Endothelial cell of umbilical vein (primary cell): Measurements from ENCODE around the gene NLN. TPM values are rescaled to one million over a fixed set of nuclear protein-coding genes. Genes with fewer than 3 reads are reported as not detected.

ENCODE experiments used
- BruUV-seq: library from RNA; stranded (reverse); fragments of 400-500 nt; replicated peaks from 2 replicates; lab custom pipeline; 2021; lab: Mats Ljungman, UMichigan
- CTCF ChIA-PET: fragments of 300-600, 350-600 bp; sonication (Branson Sonifier 250); formaldehyde crosslinking; loops from one replicate; lab custom pipeline; 2021; ENCODE audit warnings: antibody characterized with exemption, inconsistent platforms; lab: Charles Lee
- POLR2A ChIA-PET: fragments of 300-600, 350-600 bp; sonication (Branson Sonifier 250); formaldehyde crosslinking; loops from one replicate; lab custom pipeline; 2021; ENCODE audit warnings: antibody characterized with exemption, inconsistent platforms; lab: Charles Lee
- DNase-seq: peaks from one replicate; pipeline ENCODE4 v3.0.0-alpha.2; 2011; ENCODE audit warnings: low read depth, low spot score
- FAIRE-seq: peaks from 2 replicates; lab custom pipeline; 2011; peaks lifted over from hg19 to GRCh38; lab: Jason Lieb, UNC
- H2AFZ ChIP-seq: 2 replicates; pipeline ENCODE4 v1.6.0; 2012; ENCODE audit warnings: low read depth, low read length, control low read depth, inconsistent platforms
- H3K27ac ChIP-seq: 2 replicates; pipeline ENCODE4 v1.5.1; 2011; ENCODE audit warnings: low read depth, mild to moderate bottlenecking, control low read depth, low read length, moderate library complexity; ENCODE audit not compliant: insufficient read depth
- H3K27me3 ChIP-seq, 2 experiments: 2 replicates each; pipeline versions ENCODE4 v1.6.0 to v1.6.1; 2011; ENCODE audit warnings: low read length in 2 of 2, mixed read lengths in 1 of 2; ENCODE audit not compliant: control insufficient read depth in 2 of 2, insufficient read depth in 2 of 2
- H3K36me3 ChIP-seq, 2 experiments: 2 replicates in 1 of 2; 3 replicates in 1 of 2; pipeline ENCODE4 v1.5.1; 2011; ENCODE audit warnings: low read length in 2 of 2, mild to moderate bottlenecking in 1 of 2, moderate library complexity in 1 of 2; ENCODE audit not compliant: control insufficient read depth in 2 of 2, insufficient read depth in 2 of 2; ENCODE audit errors: extremely low read depth in 1 of 2
- H3K4me1 ChIP-seq: 3 replicates; pipeline ENCODE4 v1.5.1; 2011; ENCODE audit warnings: mild to moderate bottlenecking, low read length; ENCODE audit not compliant: control insufficient read depth, insufficient read depth; ENCODE audit errors: extremely low read depth
- H3K4me2 ChIP-seq: 2 replicates; pipeline ENCODE4 v1.6.1; 2011; ENCODE audit warnings: low read length, control low read depth, mixed read lengths; ENCODE audit not compliant: insufficient read depth
- H3K4me3 ChIP-seq, 3 experiments: fragments of 200-600 bp in 1 of 3; sonication (generic), shearing (Covaris generic) in 1 of 3; replicated peaks in 1 of 3; 2 replicates each; pipeline ENCODE4 v1.5.1; 2011 to 2016; ENCODE audit warnings: control low read depth in 3 of 3, low read length in 3 of 3, mild to moderate bottlenecking in 2 of 3, inconsistent platforms in 1 of 3, low read depth in 1 of 3, moderate library complexity in 1 of 3; ENCODE audit not compliant: insufficient read depth in 1 of 3
- H3K79me2 ChIP-seq: 2 replicates; pipeline ENCODE4 v1.6.0; 2012; ENCODE audit warnings: low read length, inconsistent platforms; ENCODE audit not compliant: control insufficient read depth, insufficient read depth
- H3K9ac ChIP-seq: replicated peaks from 2 replicates; pipeline ENCODE3; 2011; ENCODE audit warnings: low read length, control low read depth; ENCODE audit not compliant: insufficient read depth; ENCODE audit errors: extremely low read depth
- H3K9me1 ChIP-seq: replicated peaks from 3 replicates; pipeline ENCODE4 v1.6.0; 2011; ENCODE audit warnings: mild to moderate bottlenecking, low read length; ENCODE audit not compliant: control insufficient read depth, insufficient read depth; ENCODE audit errors: extremely low read depth
- H3K9me3 ChIP-seq: replicated peaks from 2 replicates; pipeline ENCODE4 v1.5.1; 2012; ENCODE audit warnings: low read length, inconsistent platforms; ENCODE audit not compliant: control insufficient read depth, insufficient read depth
- H4K20me1 ChIP-seq: replicated peaks from 2 replicates; pipeline ENCODE3; 2011; ENCODE audit warnings: mild to moderate bottlenecking, low read length; ENCODE audit not compliant: control insufficient read depth, insufficient read depth; ENCODE audit errors: extremely low read depth
- EZH2 ChIP-seq: IDR thresholded peaks from 2 replicates; pipeline ENCODE4 v1.6.1; 2012; ENCODE audit warnings: borderline replicate concordance, low read depth, mild to moderate bottlenecking, moderate library complexity, low read length, inconsistent platforms; ENCODE audit not compliant: severe bottlenecking
- FOS ChIP-seq: IDR thresholded peaks from 2 replicates; pipeline ENCODE4 v1.6.1; 2011; ENCODE audit warnings: mild to moderate bottlenecking, low read length, moderate library complexity, borderline replicate concordance; ENCODE audit not compliant: insufficient read depth
- GATA2 ChIP-seq: IDR thresholded peaks from 2 replicates; pipeline ENCODE4 v1.7.0; 2011; ENCODE audit warnings: low read depth, mild to moderate bottlenecking, moderate library complexity, mixed read lengths, low read length; ENCODE audit not compliant: insufficient read length, insufficient read depth
- JUN ChIP-seq: IDR thresholded peaks from 2 replicates; pipeline ENCODE4 v1.6.1; 2011; ENCODE audit warnings: borderline replicate concordance, low read depth; ENCODE audit not compliant: insufficient read length, insufficient read depth
- MYC ChIP-seq: IDR thresholded peaks from one replicate; pipeline ENCODE4 v1.6.1; 2011; ENCODE audit warnings: mild to moderate bottlenecking, low read depth, low read length
- POLR2A ChIP-seq: IDR thresholded peaks from 2 replicates; pipeline ENCODE4 v1.6.1; 2012; ENCODE audit warnings: low read depth, mild to moderate bottlenecking, control low read depth, low read length
- POLR2AphosphoS5 ChIP-seq: IDR thresholded peaks from 2 replicates; pipeline ENCODE4 v1.6.1; 2012; ENCODE audit warnings: low read depth, mild to moderate bottlenecking, control low read depth, low read length, moderate library complexity; ENCODE audit not compliant: insufficient read depth
- dilution Hi-C: fragments of 300-500 bp; cut with MboI; formaldehyde crosslinking; loops from one replicate; pipeline ENCODE4 v1.15.0; 2019; ENCODE audit warnings: low sequenced_read_pairs; ENCODE audit not compliant: extremely low pct_ligation_motif_present
- intact Hi-C: fragments of 100-400 bp; cut with micrococcal nuclease; formaldehyde crosslinking; loops from one replicate; pipeline ENCODE4 v1.10.0; 2022
- polyA plus RNA-seq, 4 experiments: library from polyadenylated mRNA; depleted of rRNA in 3 of 4; stranded (reverse) in 3 of 4; unstranded in 1 of 4; fragments of >200 nt; gene quantifications; 2 replicates each; pipeline versions ENCODE4 v1.2.1 to v1.2.3, GENCODE V29; 2011 to 2012; ENCODE audit warnings: missing spikeins in 1 of 4
- total RNA-seq: library from RNA; stranded (reverse); gene quantifications from 2 replicates; pipeline ENCODE4 v1.2.3, GENCODE V29; 2021
- TF ChIP-seq, protein P1 (sequence below), 2 donors: IDR thresholded peaks; 1 replicate in 1 of 2; 2 replicates in 1 of 2; pipeline ENCODE4 v1.5.1; 2011; ENCODE audit warnings: low read length in 2 of 2, mild to moderate bottlenecking in 2 of 2, moderate library complexity in 2 of 2, control low read depth in 1 of 2, inconsistent platforms in 1 of 2, low read depth in 1 of 2; ENCODE audit not compliant: insufficient read depth in 1 of 2; ENCODE audit errors: extremely low read depth in 1 of 2
- TF ChIP-seq, protein P2 (sequence below): IDR thresholded peaks from 2 replicates; pipeline ENCODE4 v1.6.1; 2011; ENCODE audit not compliant: insufficient read depth, insufficient read length

Gene NLN
- total and polyA plus RNA-seq, 2 donors (not counting 3 experiments of a cell fraction or from before 2014, with no cell fraction given), result 14.2 to 63.3 TPM

DNA sequence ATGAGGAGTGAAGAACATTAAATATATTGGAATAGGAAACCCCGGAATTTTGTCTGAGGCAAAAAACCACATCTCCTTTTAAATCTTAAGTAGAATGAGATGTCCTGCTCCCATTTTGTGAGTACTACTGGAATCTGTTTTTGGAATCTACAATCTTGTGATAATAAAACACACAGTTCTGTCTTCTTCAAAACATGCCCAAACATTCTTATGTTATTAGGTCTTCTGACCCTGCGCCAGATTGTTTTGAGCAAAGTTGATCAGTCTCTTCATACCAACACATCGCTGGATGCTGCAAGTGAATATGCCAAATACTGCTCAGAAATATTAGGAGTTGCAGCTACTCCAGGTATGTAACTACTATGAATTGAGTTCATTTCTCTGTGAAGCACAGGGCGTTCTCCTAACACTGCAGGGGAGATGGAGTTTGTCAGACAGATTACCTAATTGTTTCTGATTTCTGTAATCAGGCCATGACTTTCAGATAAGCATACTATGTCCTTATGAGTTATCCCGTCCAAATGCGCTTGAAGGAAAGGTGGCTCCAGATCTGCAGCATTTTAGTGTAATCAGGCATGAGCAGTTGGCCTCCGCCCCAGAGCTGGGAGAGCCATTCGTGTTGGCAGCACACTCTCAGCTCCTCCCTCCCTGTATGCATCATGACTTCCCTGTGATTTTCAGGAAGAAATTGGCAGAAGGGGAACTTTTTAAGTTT, 88.0 kb downstream of the NLN start:
- H3K9me3 ChIP-seq, result no peaks in the 10 kb centered on the region
- peaks cover 4% of the 10 kb centered on the region for H3K4me1 ChIP-seq
- H3K79me2 ChIP-seq, result no peaks in the 10 kb centered on the region
- H3K9me1 ChIP-seq, result no peaks in the 10 kb centered on the region
- CTCF ChIA-PET, result no interaction called here
- H3K4me3 ChIP-seq, result no peak overlapping the region
- no peak overlapping the region for H2AFZ ChIP-seq
- TF ChIP-seq MYC, result no peak
- TF ChIP-seq JUN, result no peak
- no peak for TF ChIP-seq POLR2AphosphoS5
- TF ChIP-seq FOS, result no peak
- TF ChIP-seq GATA2, result no peak
- TF ChIP-seq, protein P1, sequence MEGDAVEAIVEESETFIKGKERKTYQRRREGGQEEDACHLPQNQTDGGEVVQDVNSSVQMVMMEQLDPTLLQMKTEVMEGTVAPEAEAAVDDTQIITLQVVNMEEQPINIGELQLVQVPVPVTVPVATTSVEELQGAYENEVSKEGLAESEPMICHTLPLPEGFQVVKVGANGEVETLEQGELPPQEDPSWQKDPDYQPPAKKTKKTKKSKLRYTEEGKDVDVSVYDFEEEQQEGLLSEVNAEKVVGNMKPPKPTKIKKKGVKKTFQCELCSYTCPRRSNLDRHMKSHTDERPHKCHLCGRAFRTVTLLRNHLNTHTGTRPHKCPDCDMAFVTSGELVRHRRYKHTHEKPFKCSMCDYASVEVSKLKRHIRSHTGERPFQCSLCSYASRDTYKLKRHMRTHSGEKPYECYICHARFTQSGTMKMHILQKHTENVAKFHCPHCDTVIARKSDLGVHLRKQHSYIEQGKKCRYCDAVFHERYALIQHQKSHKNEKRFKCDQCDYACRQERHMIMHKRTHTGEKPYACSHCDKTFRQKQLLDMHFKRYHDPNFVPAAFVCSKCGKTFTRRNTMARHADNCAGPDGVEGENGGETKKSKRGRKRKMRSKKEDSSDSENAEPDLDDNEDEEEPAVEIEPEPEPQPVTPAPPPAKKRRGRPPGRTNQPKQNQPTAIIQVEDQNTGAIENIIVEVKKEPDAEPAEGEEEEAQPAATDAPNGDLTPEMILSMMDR (IDR thresholded peaks at IDR 0.05; ENCODE audit: extremely low read depth in 1 of 2, insufficient read depth in 1 of 2, low read depth in 1 of 2, low read length in 2 of 2), result no peak
- TF ChIP-seq POLR2A, result no peak
- TF ChIP-seq EZH2, result no peak
- TF ChIP-seq, protein P2, sequence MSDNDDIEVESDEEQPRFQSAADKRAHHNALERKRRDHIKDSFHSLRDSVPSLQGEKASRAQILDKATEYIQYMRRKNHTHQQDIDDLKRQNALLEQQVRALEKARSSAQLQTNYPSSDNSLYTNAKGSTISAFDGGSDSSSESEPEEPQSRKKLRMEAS, result no peak
- intact Hi-C loops (no loop called here), dilution Hi-C loops (no loop called here)
- no TSS peak for BruUV-seq
- peaks cover 3 to 6% of the 10 kb centered on the region in 2 experiments for H3K36me3 ChIP-seq
- H3K9ac ChIP-seq, result no peak overlapping the region
- DNase-seq (no peak), FAIRE-seq (no peak)
- POLR2A ChIA-PET, result no interaction called here
- no peak overlapping the region for H3K27ac ChIP-seq
- H3K4me2 ChIP-seq, result no peak overlapping the region
- H4K20me1 ChIP-seq, result no peaks in the 10 kb centered on the region
- H3K27me3 ChIP-seq, result no peaks in the 10 kb centered on the region
